Measurements from ENCODE around the gene TSC1. TPM values are rescaled to one million over a fixed set of nuclear protein-coding genes. Genes with fewer than 3 reads are reported as not detected.

Gene TSC1
- total and polyA plus RNA-seq, 7 donors: 4.2 to 55.9 (median 35.3) TPM

GRCh38 chr9:132903574-132904492 lies 40.6 kb downstream of the TSC1 start:
- no peaks in the 10 kb centered on the region for H3K9me3 ChIP-seq
- intact Hi-C loops (cut with DNase I): loop anchor here (5.0 kb wide), 2 partner anchors 102 to 232 kb away; partner anchors contain the start of gene GTF3C4
- DNase-seq: no peak
- H3K27me3 ChIP-seq: no peaks in the 10 kb centered on the region
- WGBS, 2 donors: 93 to 94% methylated on average over 13 of the region's 13 CpGs
- H3K4me1 ChIP-seq: no peaks in the 10 kb centered on the region
- no peak overlapping the region for H3K27ac ChIP-seq
- no peak overlapping the region for H3K4me3 ChIP-seq
- TF ChIP-seq, protein P1, sequence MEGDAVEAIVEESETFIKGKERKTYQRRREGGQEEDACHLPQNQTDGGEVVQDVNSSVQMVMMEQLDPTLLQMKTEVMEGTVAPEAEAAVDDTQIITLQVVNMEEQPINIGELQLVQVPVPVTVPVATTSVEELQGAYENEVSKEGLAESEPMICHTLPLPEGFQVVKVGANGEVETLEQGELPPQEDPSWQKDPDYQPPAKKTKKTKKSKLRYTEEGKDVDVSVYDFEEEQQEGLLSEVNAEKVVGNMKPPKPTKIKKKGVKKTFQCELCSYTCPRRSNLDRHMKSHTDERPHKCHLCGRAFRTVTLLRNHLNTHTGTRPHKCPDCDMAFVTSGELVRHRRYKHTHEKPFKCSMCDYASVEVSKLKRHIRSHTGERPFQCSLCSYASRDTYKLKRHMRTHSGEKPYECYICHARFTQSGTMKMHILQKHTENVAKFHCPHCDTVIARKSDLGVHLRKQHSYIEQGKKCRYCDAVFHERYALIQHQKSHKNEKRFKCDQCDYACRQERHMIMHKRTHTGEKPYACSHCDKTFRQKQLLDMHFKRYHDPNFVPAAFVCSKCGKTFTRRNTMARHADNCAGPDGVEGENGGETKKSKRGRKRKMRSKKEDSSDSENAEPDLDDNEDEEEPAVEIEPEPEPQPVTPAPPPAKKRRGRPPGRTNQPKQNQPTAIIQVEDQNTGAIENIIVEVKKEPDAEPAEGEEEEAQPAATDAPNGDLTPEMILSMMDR (IDR thresholded peaks at IDR 0.05): no peak
- TF ChIP-seq EP300 (IDR thresholded peaks at IDR 0.05) (no peak), POLR2A (IDR thresholded peaks at IDR 0.05) (no peak), POLR2AphosphoS5 (IDR thresholded peaks at IDR 0.05) (no peak)
- H3K36me3 ChIP-seq: peaks cover 12 to 94% (median 49%) of the 10 kb centered on the region in 4 donors

DNA sequence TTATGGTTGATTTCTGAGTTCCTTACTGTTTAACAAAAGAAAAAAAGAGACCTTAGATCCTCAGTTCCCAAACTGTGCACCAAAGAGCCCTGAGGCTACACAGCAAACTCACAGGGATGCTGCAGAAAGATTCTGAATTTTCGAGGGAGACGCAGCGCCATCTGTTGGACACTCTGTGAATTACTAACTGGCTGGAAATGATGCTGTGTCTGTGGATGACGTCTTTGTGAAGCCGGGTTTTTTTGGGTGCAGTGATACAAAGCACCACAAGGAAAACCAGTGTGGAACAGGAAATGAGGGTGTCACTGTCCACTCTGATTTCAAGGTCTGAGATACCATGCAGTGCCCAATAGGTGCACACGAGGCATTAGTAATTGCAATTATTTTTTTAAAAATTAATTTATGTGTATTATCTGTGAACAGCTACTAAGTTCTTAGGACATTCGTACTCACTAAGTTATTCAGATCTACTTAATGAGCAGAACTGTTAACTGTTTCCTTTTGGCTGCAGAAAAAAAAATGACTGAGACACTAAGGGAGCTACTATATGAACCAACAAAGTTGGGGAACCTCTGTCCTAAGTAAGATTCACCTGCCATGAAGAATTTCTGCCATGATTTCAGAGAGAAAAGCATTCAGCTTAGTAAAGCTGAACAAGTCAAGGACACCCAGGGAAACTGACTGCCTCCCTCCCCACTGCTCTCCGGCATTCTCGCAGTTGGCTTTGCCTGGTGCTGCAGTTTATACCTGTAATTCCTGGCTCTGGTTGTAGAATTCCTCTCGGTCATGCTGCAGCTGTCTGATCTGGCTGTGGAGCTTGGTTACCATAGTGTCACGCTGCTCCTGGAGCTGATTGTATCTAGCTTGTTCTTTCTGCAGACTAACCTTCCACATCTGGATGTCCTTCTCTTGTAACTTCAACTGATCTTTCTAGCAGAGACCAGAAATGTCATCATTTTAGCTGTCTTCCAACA lies 42.3 kb downstream of the TSC1 start:
- H3K4me3 ChIP-seq: no peak overlapping the region
- WGBS, 2 donors: 49% methylated on average over 11 of the region's 11 CpGs
- H3K27ac ChIP-seq: peak overlapping the region in 2 of 4 donors; percentile 45 to 57
- intact Hi-C loops (cut with DNase I): loop anchor here (5.0 kb wide), 2 partner anchors 100 to 230 kb away; partner anchors contain the start of gene GTF3C4
- no peaks in the 10 kb centered on the region for H3K27me3 ChIP-seq
- peak in 2 of 4 donors; percentile 16 to 26 for TF ChIP-seq POLR2AphosphoS5 (IDR thresholded peaks at IDR 0.05)
- TF ChIP-seq, protein P1 (IDR thresholded peaks at IDR 0.05): peak; percentile 87 to 97 (median 92)
- no peak for TF ChIP-seq EP300 (IDR thresholded peaks at IDR 0.05)
- no peak for TF ChIP-seq POLR2A (IDR thresholded peaks at IDR 0.05)
- DNase-seq: peak; percentile 82
- no peaks in the 10 kb centered on the region for H3K9me3 ChIP-seq
- H3K4me1 ChIP-seq: peaks cover 0 to 3% (median 0%) of the 10 kb centered on the region in 4 donors
- peaks cover 20 to 96% (median 60%) of the 10 kb centered on the region in 4 donors for H3K36me3 ChIP-seq

- no peaks in the 10 kb centered on the region for H3K9me3 ChIP-seq
- no peak overlapping the region for H3K27ac ChIP-seq
- TF ChIP-seq EP300 (IDR thresholded peaks at IDR 0.05): no peak
- no peak for TF ChIP-seq POLR2A (IDR thresholded peaks at IDR 0.05)
- TF ChIP-seq POLR2AphosphoS5 (IDR thresholded peaks at IDR 0.05): no peak
- TF ChIP-seq, protein P1 (IDR thresholded peaks at IDR 0.05): no peak
- no peak for DNase-seq
- WGBS, 2 donors: 93 to 94% methylated on average over 7 of the region's 7 CpGs
- peaks cover 29 to 97% (median 62%) of the 10 kb centered on the region in 4 donors for H3K36me3 ChIP-seq
- intact Hi-C loops (cut with DNase I): no loop called here
- no peak overlapping the region for H3K4me3 ChIP-seq
- no peaks in the 10 kb centered on the region for H3K27me3 ChIP-seq
- H3K4me1 ChIP-seq: peaks cover 0 to 4% (median 0%) of the 10 kb centered on the region in 4 donors
These were observed 46.4 kb downstream of the TSC1 start for GRCh38 chr9:132898051-132898450.

DNA sequence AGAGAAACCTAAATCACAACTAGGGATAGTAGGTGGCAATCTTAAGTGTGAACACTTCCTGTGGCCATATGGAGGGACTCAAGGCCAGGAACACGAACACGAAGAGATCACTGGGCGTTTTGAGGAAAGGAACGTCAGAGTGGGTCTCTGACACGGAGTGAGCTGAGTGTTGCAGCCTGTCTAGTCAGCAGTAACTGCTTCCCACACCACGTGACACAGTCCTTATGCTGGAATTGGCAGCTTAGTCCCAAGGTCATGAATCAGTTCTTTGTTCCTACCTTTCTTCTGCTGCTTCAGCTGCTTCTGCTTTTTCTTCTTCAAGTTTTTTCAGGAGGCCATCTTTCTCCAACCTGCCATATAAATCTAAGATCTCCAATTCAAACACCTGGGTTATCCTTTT lies 47.5 kb downstream of the TSC1 start:
- Histone ChIP-seq H3K27ac (no peak overlapping the region), H3K27me3 (no peaks in the 10 kb centered on the region), H3K9me3 (no peaks in the 10 kb centered on the region), H3K36me3 (peaks cover 29 to 97% (median 58%) of the 10 kb centered on the region in 4 donors), H3K4me3 (no peak overlapping the region), H3K4me1 (peaks cover 0 to 4% (median 0%) of the 10 kb centered on the region in 4 donors)
- 59 to 86% methylated on average over 6 of the region's 6 CpGs for WGBS, 2 donors
- TF ChIP-seq POLR2A (IDR thresholded peaks at IDR 0.05): no peak
- no peak for TF ChIP-seq EP300 (IDR thresholded peaks at IDR 0.05)
- no peak for TF ChIP-seq POLR2AphosphoS5 (IDR thresholded peaks at IDR 0.05)
- TF ChIP-seq, protein P1 (IDR thresholded peaks at IDR 0.05): no peak
- intact Hi-C loops (cut with DNase I): no loop called here
- DNase-seq: no peak
